Uterus (tissue), 4 donors: Measurements from ENCODE around the gene PDIK1L. TPM values are rescaled to one million over a fixed set of nuclear protein-coding genes. Genes with fewer than 3 reads are reported as not detected.

ENCODE experiments used
- DNase-seq, 2 donors: peaks; one replicate each; pipeline ENCODE4 v3.0.0-alpha.2; 2019 to 2020
- H3K27ac ChIP-seq, 2 donors: fragments of 200-600 bp; sonication (generic); 1 replicate in 1 of 2; 2 replicates in 1 of 2; pipeline ENCODE4 v1.5.1; 2016 to 2018
- H3K27me3 ChIP-seq, 2 donors: fragments of 200-600 bp; sonication (generic); one replicate each; pipeline ENCODE4 v1.5.1; 2018 to 2019; ENCODE audit warnings: control low read depth in 1 of 2
- H3K36me3 ChIP-seq, 2 donors: fragments of 200-600 bp; sonication (generic); one replicate each; pipeline ENCODE4 v1.5.1; 2019; ENCODE audit warnings: control low read depth in 1 of 2
- H3K4me1 ChIP-seq, 2 donors: fragments of 200-600 bp; sonication (generic); one replicate each; pipeline ENCODE4 v1.5.1; 2018 to 2019; ENCODE audit warnings: control low read depth in 1 of 2
- H3K4me3 ChIP-seq, 2 donors: fragments of 200-600 bp; sonication (generic); 1 replicate in 1 of 2; 2 replicates in 1 of 2; pipeline ENCODE4 v1.5.1; 2018 to 2019; ENCODE audit warnings: mild to moderate bottlenecking in 1 of 2
- H3K9me3 ChIP-seq, 2 donors: fragments of 200-600 bp; sonication (generic); one replicate each; pipeline ENCODE4 v1.5.1; 2019; ENCODE audit warnings: control low read depth in 1 of 2
- POLR2A ChIP-seq, 2 donors: fragments of 450-650 bp; IDR thresholded peaks; one replicate each; pipeline ENCODE4 v1.6.1; 2016; ENCODE audit warnings: antibody characterized with exemption in 2 of 2, mild to moderate bottlenecking in 1 of 2, moderate library complexity in 1 of 2
- intact Hi-C: fragments of 100-400 bp; cut with DNase I; formaldehyde crosslinking; loops from one replicate; pipeline ENCODE4 v1.15.1; 2023; ENCODE audit warnings: low total_unique reads
- total RNA-seq, 4 donors: library from RNA; depleted of rRNA in 3 of 4; stranded (reverse); fragments of >200 nt in 3 of 4; gene quantifications; one replicate each; pipeline versions ENCODE4 v1.1.0 to v1.2.4, GENCODE V29; 2014 to 2023
- TF ChIP-seq, protein P1 (sequence below), 4 experiments: fragments of 200-600 bp in 2 of 4; fragments of 450-650 bp in 2 of 4; sonication (generic) in 2 of 4; IDR thresholded peaks; one replicate each; pipeline ENCODE4 v1.5.1; 2016 to 2019; ENCODE audit warnings: antibody characterized with exemption in 4 of 4, mild to moderate bottlenecking in 2 of 4, moderate library complexity in 1 of 4
- donor health status: DM: yes; HTN: yes; CAD: no.

Gene PDIK1L
- total RNA-seq, 4 donors from 2014 or later, result 13.8 to 95.6 (median 20.9) TPM

DNA sequence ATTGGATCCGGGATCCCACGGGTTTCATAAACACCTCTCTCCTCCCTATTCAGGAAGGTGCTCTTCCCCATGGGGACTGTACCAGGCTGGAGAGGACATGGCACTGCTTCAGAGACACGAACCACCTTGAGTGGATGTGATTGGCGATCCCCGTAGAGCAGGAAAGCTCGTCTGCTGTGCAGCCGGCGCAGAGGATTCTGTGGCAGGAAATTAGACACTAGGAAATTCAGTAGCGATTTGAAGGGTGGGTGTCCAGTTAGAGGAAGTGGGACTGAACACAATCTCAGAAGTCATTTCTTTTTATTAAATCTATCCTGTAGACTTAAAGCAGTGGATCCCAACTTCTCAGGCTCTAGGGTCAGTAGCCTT lies 767 bp downstream of the PDIK1L start:
- Histone ChIP-seq H3K36me3 (no peaks in the 10 kb centered on the region), H3K9me3 (no peaks in the 10 kb centered on the region), H3K27me3 (no peaks in the 10 kb centered on the region), H3K4me1 (peaks cover 0 to 7% of the 10 kb centered on the region in 2 donors), H3K4me3 (peak overlapping the region; percentile 77 to 89), H3K27ac (peak overlapping the region; percentile 79 to 97)
- no peak for DNase-seq
- intact Hi-C loops, result no loop called here
- no peak for TF ChIP-seq POLR2A (IDR thresholded peaks at IDR 0.05)
- TF ChIP-seq, protein P1, sequence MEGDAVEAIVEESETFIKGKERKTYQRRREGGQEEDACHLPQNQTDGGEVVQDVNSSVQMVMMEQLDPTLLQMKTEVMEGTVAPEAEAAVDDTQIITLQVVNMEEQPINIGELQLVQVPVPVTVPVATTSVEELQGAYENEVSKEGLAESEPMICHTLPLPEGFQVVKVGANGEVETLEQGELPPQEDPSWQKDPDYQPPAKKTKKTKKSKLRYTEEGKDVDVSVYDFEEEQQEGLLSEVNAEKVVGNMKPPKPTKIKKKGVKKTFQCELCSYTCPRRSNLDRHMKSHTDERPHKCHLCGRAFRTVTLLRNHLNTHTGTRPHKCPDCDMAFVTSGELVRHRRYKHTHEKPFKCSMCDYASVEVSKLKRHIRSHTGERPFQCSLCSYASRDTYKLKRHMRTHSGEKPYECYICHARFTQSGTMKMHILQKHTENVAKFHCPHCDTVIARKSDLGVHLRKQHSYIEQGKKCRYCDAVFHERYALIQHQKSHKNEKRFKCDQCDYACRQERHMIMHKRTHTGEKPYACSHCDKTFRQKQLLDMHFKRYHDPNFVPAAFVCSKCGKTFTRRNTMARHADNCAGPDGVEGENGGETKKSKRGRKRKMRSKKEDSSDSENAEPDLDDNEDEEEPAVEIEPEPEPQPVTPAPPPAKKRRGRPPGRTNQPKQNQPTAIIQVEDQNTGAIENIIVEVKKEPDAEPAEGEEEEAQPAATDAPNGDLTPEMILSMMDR (IDR thresholded peaks at IDR 0.05), result no peak

DNA sequence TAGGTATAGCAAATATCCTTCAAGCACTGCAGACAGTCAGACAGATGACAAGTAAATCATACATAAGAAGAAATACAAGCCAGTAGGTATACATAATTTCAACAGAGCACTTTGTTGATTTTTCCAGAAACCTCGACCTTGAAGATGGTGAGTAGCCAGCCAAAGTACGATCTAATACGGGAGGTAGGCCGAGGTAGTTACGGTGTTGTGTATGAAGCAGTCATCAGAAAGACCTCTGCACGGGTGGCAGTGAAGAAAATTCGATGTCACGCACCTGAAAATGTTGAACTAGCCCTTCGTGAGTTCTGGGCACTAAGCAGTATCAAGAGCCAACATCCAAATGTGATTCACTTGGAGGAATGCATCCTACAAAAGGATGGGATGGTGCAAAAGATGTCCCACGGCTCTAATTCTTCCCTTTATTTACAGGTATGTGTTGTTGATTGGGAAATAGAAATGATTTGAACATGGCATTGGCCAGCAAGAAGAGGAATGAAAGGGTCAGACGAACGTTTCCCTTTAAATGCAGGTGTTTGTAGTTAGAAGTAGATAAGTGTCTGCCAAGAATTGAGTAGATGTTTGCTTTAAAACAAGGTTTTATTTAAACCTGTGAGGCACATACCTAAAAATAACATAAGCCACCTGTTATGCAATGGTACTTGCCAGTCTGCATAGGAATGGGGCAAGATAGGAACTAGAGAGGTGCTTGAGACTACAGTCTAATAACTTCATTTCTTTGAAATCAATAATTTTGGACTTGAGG lies 2.7 kb downstream of the PDIK1L start:
- Histone ChIP-seq H3K4me1 (peaks cover 0 to 7% of the 10 kb centered on the region in 2 donors), H3K27ac (no peak overlapping the region)

DNA sequence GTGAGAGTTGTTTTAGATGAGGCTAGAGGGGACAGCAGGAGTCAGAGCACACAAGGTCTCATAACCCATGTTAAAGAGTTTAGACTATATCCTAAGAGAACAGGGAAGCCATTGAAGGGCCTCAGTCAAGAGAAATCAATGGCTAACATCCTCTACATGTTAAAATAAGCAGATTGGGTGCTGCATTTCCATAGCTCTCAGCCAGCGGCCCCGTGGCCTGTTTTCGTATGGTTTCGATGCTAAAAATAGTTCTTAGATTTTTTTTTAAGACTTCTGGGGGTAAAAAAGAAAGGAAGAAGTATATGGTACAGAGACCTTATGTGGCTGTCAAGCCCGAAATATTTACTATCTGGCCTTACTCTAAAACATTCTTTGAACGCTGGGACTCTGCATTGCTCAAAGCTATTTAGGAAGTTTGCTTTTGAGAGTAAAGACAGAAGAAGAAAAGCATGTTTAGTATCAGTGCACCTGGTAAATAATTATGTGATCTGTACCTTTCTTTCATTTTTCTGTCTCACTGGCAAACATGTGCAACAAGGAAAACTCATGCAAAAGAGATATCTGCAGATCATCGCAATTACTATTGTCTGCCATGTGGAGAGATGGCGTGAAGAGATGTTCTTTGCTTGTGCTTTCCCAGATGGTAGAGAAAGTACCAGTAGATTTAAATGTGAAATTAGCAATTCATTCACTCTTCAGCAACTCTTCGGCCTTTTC lies 8.4 kb downstream of the PDIK1L start:
- no peak overlapping the region for H3K27ac ChIP-seq
- no peaks in the 10 kb centered on the region for H3K4me1 ChIP-seq
- H3K27me3 ChIP-seq, result no peaks in the 10 kb centered on the region
- no peak overlapping the region for H3K4me3 ChIP-seq
- H3K36me3 ChIP-seq, result no peaks in the 10 kb centered on the region
- no peak for TF ChIP-seq POLR2A (IDR thresholded peaks at IDR 0.05)
- TF ChIP-seq, protein P1 (IDR thresholded peaks at IDR 0.05), result no peak
- H3K9me3 ChIP-seq, result no peaks in the 10 kb centered on the region
- no peak for DNase-seq
- intact Hi-C loops, result no loop called here

More for the DNA sequence above, 2.7 kb downstream of the PDIK1L start:
- TF ChIP-seq, protein P1 (IDR thresholded peaks at IDR 0.05), result no peak
- TF ChIP-seq POLR2A (IDR thresholded peaks at IDR 0.05), result no peak
- H3K4me3 ChIP-seq, result no peak overlapping the region
- no peaks in the 10 kb centered on the region for H3K27me3 ChIP-seq
- H3K9me3 ChIP-seq, result no peaks in the 10 kb centered on the region
- DNase-seq, result no peak
- intact Hi-C loops, result no loop called here
- H3K36me3 ChIP-seq, result no peaks in the 10 kb centered on the region

DNA sequence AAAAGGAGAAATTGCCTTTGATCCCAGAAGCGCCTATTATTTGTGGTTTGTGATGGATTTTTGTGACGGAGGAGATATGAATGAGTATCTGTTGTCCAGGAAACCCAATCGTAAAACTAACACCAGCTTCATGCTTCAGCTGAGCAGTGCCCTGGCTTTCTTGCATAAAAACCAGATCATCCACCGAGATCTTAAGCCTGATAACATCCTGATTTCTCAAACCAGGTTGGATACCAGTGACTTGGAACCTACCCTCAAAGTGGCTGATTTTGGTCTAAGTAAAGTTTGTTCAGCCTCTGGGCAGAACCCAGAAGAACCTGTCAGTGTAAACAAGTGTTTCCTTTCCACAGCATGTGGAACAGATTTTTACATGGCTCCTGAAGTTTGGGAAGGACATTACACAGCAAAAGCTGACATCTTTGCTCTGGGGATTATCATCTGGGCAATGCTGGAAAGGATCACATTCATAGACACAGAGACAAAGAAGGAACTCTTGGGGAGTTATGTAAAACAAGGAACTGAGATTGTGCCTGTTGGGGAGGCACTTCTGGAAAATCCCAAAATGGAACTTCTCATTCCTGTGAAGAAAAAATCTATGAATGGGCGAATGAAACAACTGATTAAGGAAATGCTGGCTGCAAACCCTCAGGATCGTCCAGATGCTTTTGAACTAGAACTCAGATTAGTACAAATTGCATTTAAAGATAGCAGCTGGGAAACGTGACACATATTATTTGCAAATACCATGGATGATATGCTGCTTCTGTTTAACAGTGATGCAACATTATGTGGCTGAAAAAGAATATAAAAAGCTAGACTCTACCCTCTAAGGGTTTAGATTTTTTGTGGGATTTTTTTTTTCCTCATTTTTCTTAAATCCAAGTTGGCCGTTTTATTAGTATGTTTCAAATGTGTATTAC lies 10.5 kb downstream of the PDIK1L start:
- intact Hi-C loops, result no loop called here
- H3K4me3 ChIP-seq, result no peak overlapping the region
- no peak for DNase-seq
- no peaks in the 10 kb centered on the region for H3K4me1 ChIP-seq
- TF ChIP-seq, protein P1 (IDR thresholded peaks at IDR 0.05), result no peak
- TF ChIP-seq POLR2A (IDR thresholded peaks at IDR 0.05), result no peak
- H3K36me3 ChIP-seq, result no peaks in the 10 kb centered on the region
- H3K9me3 ChIP-seq, result no peaks in the 10 kb centered on the region
- no peak overlapping the region for H3K27ac ChIP-seq
- no peaks in the 10 kb centered on the region for H3K27me3 ChIP-seq
